Measurements from ENCODE around the gene ZNF480.

- TF ChIP-seq GATA2 (IDR thresholded peaks at IDR 0.05; ENCODE audit: low read depth, low read length) (no peak), GATA3 (IDR thresholded peaks at IDR 0.05; ENCODE audit: low read depth, low read length) (no peak)
These were observed 73.4 kb downstream of the ZNF480 start for GRCh38 chr19:52370341-52370710.
